ENCODE data around the gene PRKCH.
A peak's percentile ranks its signal among the peaks of the same experiment; 100 is the strongest.

The PRKCH gene

GRCh38 chr14:61438036-61438435, 116.7 kb downstream of the PRKCH start:
- no peak for TF ChIP-seq CTCF (IDR thresholded peaks at IDR 0.05; ENCODE audit: insufficient read depth, low read depth, low read length, missing control alignments)
- H3K4me3 ChIP-seq (ENCODE audit: low read length) = no peak overlapping the region
- no peak for DNase-seq (ENCODE audit: low read depth)

GRCh38 chr14:61438497-61438859, 117.1 kb downstream of the PRKCH start:
- no peak for TF ChIP-seq CTCF (IDR thresholded peaks at IDR 0.05; ENCODE audit: insufficient read depth, low read depth, low read length, missing control alignments)
- DNase-seq (ENCODE audit: low read depth) = peak; percentile 52
- H3K4me3 ChIP-seq (ENCODE audit: low read length) = no peak overlapping the region

- TF ChIP-seq CTCF (IDR thresholded peaks at IDR 0.05; ENCODE audit: insufficient read depth, low read depth, low read length, missing control alignments) = no peak
- DNase-seq (ENCODE audit: low read depth) = peak; percentile 88
- no peak overlapping the region for H3K4me3 ChIP-seq (ENCODE audit: low read length)
These were observed 117.7 kb downstream of the PRKCH start for GRCh38 chr14:61438860-61439765.

- H3K4me3 ChIP-seq (ENCODE audit: low read length) = no peak overlapping the region
- no peak for DNase-seq (ENCODE audit: low read depth)
- no peak for TF ChIP-seq CTCF (IDR thresholded peaks at IDR 0.05; ENCODE audit: insufficient read depth, low read depth, low read length, missing control alignments)
These were observed 118.5 kb downstream of the PRKCH start for GRCh38 chr14:61439779-61440418.

GRCh38 chr14:61443481-61443880, 122.1 kb downstream of the PRKCH start:
- no peak for DNase-seq (ENCODE audit: low read depth)
- TF ChIP-seq CTCF (IDR thresholded peaks at IDR 0.05; ENCODE audit: insufficient read depth, low read depth, low read length, missing control alignments) = no peak
- no peak overlapping the region for H3K4me3 ChIP-seq (ENCODE audit: low read length)

GRCh38 chr14:61444215-61444768, 122.9 kb downstream of the PRKCH start:
- TF ChIP-seq CTCF (IDR thresholded peaks at IDR 0.05; ENCODE audit: insufficient read depth, low read depth, low read length, missing control alignments) = no peak
- no peak overlapping the region for H3K4me3 ChIP-seq (ENCODE audit: low read length)
- DNase-seq (ENCODE audit: low read depth) = no peak

Data from epithelial cell of esophagus (primary cell).